GM12878 (cell line): ENCODE results near the gene LTV1. TPM values are rescaled to one million over a fixed set of nuclear protein-coding genes. Genes with fewer than 3 reads are reported as not detected.

ENCODE experiments used
- ATF7 ChIP-seq: fragments of 450-650 bp; IDR thresholded peaks from 2 replicates; pipeline ENCODE4 v1.6.1; 2016; ENCODE audit warnings: low read depth, mild to moderate bottlenecking
- BRCA1 ChIP-seq: IDR thresholded peaks from 2 replicates; pipeline ENCODE4 v1.6.1; 2011; ENCODE audit warnings: low read depth, low read length, improper control_type of control experiment
- CBFB ChIP-seq: IDR thresholded peaks from 2 replicates; pipeline ENCODE4 v1.6.1; 2016; ENCODE audit warnings: antibody characterized with exemption, low read depth
- CBX5 ChIP-seq: sonication (generic); IDR thresholded peaks from 2 replicates; pipeline ENCODE4 v1.6.1; 2016; ENCODE audit warnings: low read depth, moderate library complexity, mild to moderate bottlenecking, inconsistent platforms
- CHD4 ChIP-seq: fragments of 200-600 bp; sonication (generic); IDR thresholded peaks from 2 replicates; pipeline ENCODE4 v1.6.1; 2016; ENCODE audit warnings: mild to moderate bottlenecking
- CREB1 ChIP-seq: IDR thresholded peaks from 2 replicates; pipeline ENCODE4 v1.6.1; 2012; ENCODE audit warnings: low read depth, mild to moderate bottlenecking, inconsistent platforms
- CREM ChIP-seq: IDR thresholded peaks from 2 replicates; pipeline ENCODE4 v1.6.1; 2014; ENCODE audit warnings: antibody characterized with exemption, low read depth
- CTCF ChIP-seq, 3 experiments: IDR thresholded peaks in 2 of 3; conservative IDR thresholded peaks in 1 of 3; 2 replicates each; pipeline ENCODE4 v1.5.1; 2011; ENCODE audit warnings: low read depth in 3 of 3, low read length in 3 of 3, mild to moderate bottlenecking in 3 of 3, control low read depth in 2 of 3, moderate library complexity in 2 of 3, inconsistent platforms in 1 of 3, mixed read lengths in 1 of 3; ENCODE audit not compliant: control insufficient read depth in 2 of 3, insufficient read depth in 1 of 3; ENCODE audit errors: extremely low read depth in 1 of 3
- E2F4 ChIP-seq: IDR thresholded peaks from 2 replicates; pipeline ENCODE4 v1.6.1; 2012; ENCODE audit warnings: low read depth, low read length, improper control_type of control experiment
- E4F1 ChIP-seq: fragments of 450-650 bp; IDR thresholded peaks from 2 replicates; pipeline ENCODE4 v1.6.1; 2018; ENCODE audit warnings: borderline replicate concordance, mild to moderate bottlenecking; ENCODE audit not compliant: partially characterized antibody
- EED ChIP-seq: sonication (generic); IDR thresholded peaks from 2 replicates; pipeline ENCODE4 v1.6.1; 2016; ENCODE audit warnings: antibody characterized with exemption, low read depth
- ETV6 ChIP-seq, 2 experiments: fragments of 450-650 bp in 1 of 2; IDR thresholded peaks in 1 of 2; conservative IDR thresholded peaks in 1 of 2; 2 replicates each; pipeline ENCODE4 v1.6.1; 2014; ENCODE audit warnings: antibody characterized with exemption in 1 of 2, borderline replicate concordance in 1 of 2, low read depth in 1 of 2, mild to moderate bottlenecking in 1 of 2, moderate library complexity in 1 of 2
- IKZF1 ChIP-seq: fragments of 450-650 bp; conservative IDR thresholded peaks from 2 replicates; pipeline ENCODE4 v1.6.1; 2017; ENCODE audit warnings: antibody characterized with exemption, mild to moderate bottlenecking
- IRF4 ChIP-seq: IDR thresholded peaks from 2 replicates; pipeline ENCODE4 v1.6.1; 2011; ENCODE audit warnings: low read depth, low read length
- MTA2 ChIP-seq: fragments of 450-650 bp; IDR thresholded peaks from 2 replicates; pipeline ENCODE4 v1.6.1; 2016; ENCODE audit warnings: low read depth, mild to moderate bottlenecking, moderate library complexity
- MYB ChIP-seq: fragments of 150-350 bp; IDR thresholded peaks from 2 replicates; pipeline ENCODE4 v1.6.1; 2014; ENCODE audit warnings: mild to moderate bottlenecking, low read depth, low read length, borderline replicate concordance
- NRF1 ChIP-seq: conservative IDR thresholded peaks from 2 replicates; pipeline ENCODE4 v1.6.1; 2011; ENCODE audit warnings: mild to moderate bottlenecking, low read depth, low read length, improper control_type of control experiment
- PAX8 ChIP-seq: fragments of 450-650 bp; IDR thresholded peaks from 2 replicates; pipeline ENCODE4 v1.6.1; 2017; ENCODE audit warnings: mild to moderate bottlenecking, moderate library complexity
- SUZ12 ChIP-seq: fragments of 200-600 bp; sonication (generic); IDR thresholded peaks from one replicate; pipeline ENCODE4 v1.6.1; 2018; ENCODE audit warnings: antibody characterized with exemption, mild to moderate bottlenecking; ENCODE audit not compliant: unreplicated experiment
- TCF3 ChIP-seq: IDR thresholded peaks from 2 replicates; pipeline ENCODE4 v1.6.1; 2012; ENCODE audit warnings: low read depth, mild to moderate bottlenecking, low read length, borderline replicate concordance; ENCODE audit not compliant: insufficient read depth
- WRNIP1 ChIP-seq: IDR thresholded peaks from 2 replicates; pipeline ENCODE4 v1.6.1; 2011; ENCODE audit warnings: low read depth, low read length, improper control_type of control experiment, borderline replicate concordance
- ZNF384 ChIP-seq: IDR thresholded peaks from 2 replicates; pipeline ENCODE4 v1.6.1; 2012; ENCODE audit warnings: low read depth, mild to moderate bottlenecking, low read length, improper control_type of control experiment, borderline replicate concordance
- polyA plus RNA-seq, 11 experiments: library from polyadenylated mRNA; depleted of rRNA in 4 of 11; unstranded in 6 of 11; stranded (reverse) in 5 of 11; fragments of >200 nt; fragmentation: Nextera tagmentation in 4 of 11; fragmentation: Illumina TruSeq in 1 of 11; extraction: Ambion mirVana in 4 of 11; extraction: Trizol in 1 of 11; gene quantifications; 1 replicate in 1 of 11; 2 replicates in 10 of 11; pipeline versions ENCODE4 v1.2.1 to v1.2.3, GENCODE V29; 2011 to 2016; ENCODE audit warnings: inconsistent platforms in 2 of 11, missing spikeins in 2 of 11, low read depth in 1 of 11
- total RNA-seq, 4 experiments: library from RNA; depleted of rRNA in 3 of 4; stranded (reverse); fragments of >200 nt in 3 of 4; fragmentation: Illumina TruSeq in 1 of 4; extraction: Trizol in 1 of 4; gene quantifications; 2 replicates each; pipeline versions ENCODE4 v1.2.1 to v1.2.3, GENCODE V29; 2013 to 2021

LTV1 gene
- total and polyA plus RNA-seq, 10 of the 15 experiments (the other 5 are each of a cell fraction or from before 2014, with no cell fraction given) = 22.3 to 66.4 (median 52.0) TPM

- no peak for TF ChIP-seq BRCA1
- peak in 1 of 2 experiments; percentile 47; a peak in 1 of 4 replicates for TF ChIP-seq ETV6 (conservative IDR thresholded peaks at IDR 0.05 in 1 of 2, IDR thresholded peaks at IDR 0.05 in 1 of 2; ENCODE audit: borderline replicate concordance in 1 of 2, low read depth in 1 of 2)
- no peak for TF ChIP-seq CHD4
- peak; percentile 68; the same call in 1 of the 2 replicates for TF ChIP-seq CBX5
- peak; percentile 69 for TF ChIP-seq MTA2
- TF ChIP-seq CREM = peak; percentile 49; the same call in 1 of the 2 replicates
- peak; percentile 52 for TF ChIP-seq ATF7
- TF ChIP-seq IKZF1 = peak; percentile 55
- TF ChIP-seq NRF1 = no peak
- TF ChIP-seq IRF4 = peak; percentile 64
- TF ChIP-seq TCF3 = no peak
- TF ChIP-seq ZNF384 = no peak
- TF ChIP-seq E4F1 = no peak
- no peak for TF ChIP-seq MYB
- TF ChIP-seq CTCF (IDR thresholded peaks at IDR 0.05 in 2 of 3, conservative IDR thresholded peaks at IDR 0.05 in 1 of 3; ENCODE audit: control insufficient read depth in 2 of 3, extremely low read depth in 1 of 3, insufficient read depth in 1 of 3, low read depth in 3 of 3, low read length in 3 of 3) = no peak
- TF ChIP-seq CREB1 = peak; percentile 29; the same call in 1 of the 2 replicates
- TF ChIP-seq SUZ12 = no peak
- no peak for TF ChIP-seq E2F4
- no peak for TF ChIP-seq PAX8
- TF ChIP-seq CBFB = 0 out of 2 replicates have a peak, but pooled peaks have one; percentile 28
- no peak; the same call in 1 of the 2 replicates for TF ChIP-seq EED
- TF ChIP-seq WRNIP1 = no peak
These were observed 59.0 kb downstream of the LTV1 start (continued) for GRCh38 chr6:143901885-143902750.
